CD8-positive, alpha-beta memory T cell (primary cell): ENCODE results near the gene RBBP5. TPM values are rescaled to one million over a fixed set of nuclear protein-coding genes. Genes with fewer than 3 reads are reported as not detected.

Source experiments
- CTCF ChIA-PET: fragments of 350-600 bp; sonication (Branson Sonifier 250); formaldehyde crosslinking; loops from one replicate; lab custom pipeline; 2021; ENCODE audit warnings: antibody characterized with exemption; lab: Charles Lee
- POLR2A ChIA-PET: fragments of 350-600 bp; sonication (Branson Sonifier 250); formaldehyde crosslinking; loops from one replicate; lab custom pipeline; 2021; ENCODE audit warnings: antibody characterized with exemption; lab: Charles Lee
- DNase-seq, 5 donors: peaks; one replicate each; pipeline versions ENCODE4 v3.0.0 to v3.0.0-alpha.2; 2020 to 2022; ENCODE audit warnings: mixed read lengths in 1 of 5
- H3K27ac ChIP-seq: one replicate; pipeline ENCODE4 v1.7.0; 2013; ENCODE audit warnings: low read depth, mild to moderate bottlenecking, low read length, moderate library complexity
- H3K27me3 ChIP-seq: 2 replicates; pipeline ENCODE4 v1.7.0; 2013; ENCODE audit warnings: low read length, mild to moderate bottlenecking; ENCODE audit not compliant: insufficient read depth, poor library complexity, severe bottlenecking
- H3K36me3 ChIP-seq: 2 replicates; pipeline ENCODE4 v1.7.0; 2013; ENCODE audit warnings: mild to moderate bottlenecking, low read length, moderate library complexity; ENCODE audit not compliant: insufficient read depth
- H3K4me1 ChIP-seq: 2 replicates; pipeline ENCODE4 v1.7.0; 2013; ENCODE audit warnings: mild to moderate bottlenecking, low read length, moderate library complexity; ENCODE audit not compliant: insufficient read depth
- H3K4me3 ChIP-seq: 2 replicates; pipeline ENCODE4 v1.7.0; 2013; ENCODE audit warnings: mild to moderate bottlenecking, low read length
- H3K9me3 ChIP-seq: 2 replicates; pipeline ENCODE4 v1.7.0; 2013; ENCODE audit warnings: mild to moderate bottlenecking, low read length
- H3K27ac Mint-ChIP-seq, 8 donors: one replicate each; pipeline ENCODE4 v1.8.0; 2020 to 2021; ENCODE audit warnings: mixed read lengths in 8 of 8, mild to moderate bottlenecking in 6 of 8, inconsistent platforms in 3 of 8, moderate library complexity in 3 of 8
- H3K27me3 Mint-ChIP-seq, 2 donors: one replicate each; pipeline ENCODE4 v1.8.0; 2020 to 2021; ENCODE audit warnings: mixed read lengths in 2 of 2, mild to moderate bottlenecking in 1 of 2, moderate library complexity in 1 of 2
- H3K36me3 Mint-ChIP-seq, 3 donors: one replicate each; pipeline ENCODE4 v1.8.0; 2020 to 2021; ENCODE audit warnings: mixed read lengths in 3 of 3, inconsistent platforms in 1 of 3, mild to moderate bottlenecking in 1 of 3
- H3K4me1 Mint-ChIP-seq, 3 donors: one replicate each; pipeline ENCODE4 v1.8.0; 2020 to 2021; ENCODE audit warnings: mixed read lengths in 3 of 3, inconsistent platforms in 1 of 3, mild to moderate bottlenecking in 1 of 3
- H3K4me3 Mint-ChIP-seq, 7 donors: one replicate each; pipeline ENCODE4 v1.8.0; 2020 to 2021; ENCODE audit warnings: mixed read lengths in 7 of 7, mild to moderate bottlenecking in 6 of 7, moderate library complexity in 4 of 7, inconsistent platforms in 2 of 7
- H3K9me3 Mint-ChIP-seq, 5 donors: one replicate each; pipeline ENCODE4 v1.8.0; 2020 to 2022; ENCODE audit warnings: mixed read lengths in 5 of 5, mild to moderate bottlenecking in 3 of 5, moderate library complexity in 2 of 5, inconsistent platforms in 1 of 5
- polyA plus RNA-seq: library from polyadenylated mRNA; unstranded; fragments of 300-500 nt; fragmentation: Illumina TruSeq; gene quantifications from one replicate; pipeline ENCODE4 v1.2.3, GENCODE V29; 2021
- total RNA-seq, 2 experiments: library from RNA; stranded (reverse); gene quantifications; one replicate each; pipeline ENCODE4 v1.2.3, GENCODE V29; 2021

The RBBP5 gene
- total and polyA plus RNA-seq, 3 experiments from 2014 or later, result 20.8 to 30.8 (median 27.5) TPM

DNA sequence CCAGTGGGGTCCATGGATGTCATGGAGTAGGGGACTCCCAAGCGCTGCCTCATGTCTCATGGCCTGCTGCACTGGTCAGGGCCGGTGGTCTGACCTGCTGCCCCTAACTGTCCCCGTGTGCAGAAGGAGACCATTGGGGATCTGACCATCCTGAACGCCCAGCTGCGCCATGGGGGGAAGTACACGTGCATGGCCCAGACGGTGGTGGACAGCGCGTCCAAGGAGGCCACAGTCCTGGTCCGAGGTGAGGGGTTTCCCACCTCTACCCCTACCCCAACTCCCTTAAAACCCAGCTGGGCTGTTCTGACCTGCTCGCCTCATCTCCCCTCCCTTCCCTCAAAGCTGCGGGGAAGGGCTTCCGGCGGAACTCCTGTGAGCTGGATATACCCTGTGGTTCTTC lies 56.1 kb downstream of the RBBP5 start:
- Mint-ChIP-seq H3K36me3 (no peaks in the 10 kb centered on the region), H3K4me1 (no peaks in the 10 kb centered on the region), H3K4me3 (peak overlapping the region in 1 of 7 donors; percentile 44), H3K27ac (no peak overlapping the region), H3K27me3 (no peaks in the 10 kb centered on the region), H3K9me3 (no peaks in the 10 kb centered on the region)
- POLR2A ChIA-PET, result no interaction called here
- no peaks in the 10 kb centered on the region for H3K9me3 ChIP-seq
- H3K4me3 ChIP-seq, result no peak overlapping the region
- H3K27me3 ChIP-seq, result no peaks in the 10 kb centered on the region
- H3K27ac ChIP-seq, result no peak overlapping the region
- no peak for DNase-seq
- H3K36me3 ChIP-seq, result no peaks in the 10 kb centered on the region
- no peaks in the 10 kb centered on the region for H3K4me1 ChIP-seq
- CTCF ChIA-PET, result no interaction called here

DNA sequence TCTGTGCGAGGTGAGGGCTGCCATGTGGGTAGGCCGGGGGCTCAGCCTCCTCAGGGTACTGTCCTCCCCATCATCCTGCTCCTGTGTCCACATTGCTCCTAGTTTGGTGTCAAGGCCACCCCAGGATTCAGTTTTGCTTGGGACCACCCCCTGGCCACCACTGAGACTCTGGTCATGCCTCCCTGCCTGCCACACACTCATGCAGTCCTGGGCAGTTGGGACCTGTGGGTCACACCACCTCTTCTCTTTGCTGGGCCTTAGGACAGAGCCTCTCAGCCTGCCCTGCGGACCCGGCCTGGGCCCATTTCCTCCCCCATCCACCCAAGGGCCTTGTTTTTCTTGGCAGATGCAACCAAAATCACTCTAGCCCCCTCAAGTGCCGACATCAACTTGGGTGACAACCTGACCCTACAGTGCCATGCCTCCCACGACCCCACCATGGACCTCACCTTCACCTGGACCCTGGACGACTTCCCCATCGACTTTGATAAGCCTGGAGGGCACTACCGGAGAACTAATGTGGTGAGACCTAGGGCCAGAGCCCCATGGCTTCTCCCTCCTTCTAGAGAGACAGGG lies 56.9 kb downstream of the RBBP5 start:
- no peak overlapping the region for H3K4me3 ChIP-seq
- ChIA-PET CTCF (no interaction called here), POLR2A (no interaction called here)
- H3K9me3 ChIP-seq, result no peaks in the 10 kb centered on the region
- no peaks in the 10 kb centered on the region for H3K36me3 Mint-ChIP-seq
- H3K36me3 ChIP-seq, result no peaks in the 10 kb centered on the region
- no peak overlapping the region for H3K27ac ChIP-seq
- H3K27ac Mint-ChIP-seq, result no peak overlapping the region
- H3K4me1 Mint-ChIP-seq, result no peaks in the 10 kb centered on the region
- DNase-seq, result peak in 1 of 5 donors; percentile 6
- no peaks in the 10 kb centered on the region for H3K9me3 Mint-ChIP-seq
- H3K27me3 Mint-ChIP-seq, result no peaks in the 10 kb centered on the region
- H3K4me1 ChIP-seq, result no peaks in the 10 kb centered on the region
- H3K4me3 Mint-ChIP-seq, result no peak overlapping the region
- H3K27me3 ChIP-seq, result no peaks in the 10 kb centered on the region

DNA sequence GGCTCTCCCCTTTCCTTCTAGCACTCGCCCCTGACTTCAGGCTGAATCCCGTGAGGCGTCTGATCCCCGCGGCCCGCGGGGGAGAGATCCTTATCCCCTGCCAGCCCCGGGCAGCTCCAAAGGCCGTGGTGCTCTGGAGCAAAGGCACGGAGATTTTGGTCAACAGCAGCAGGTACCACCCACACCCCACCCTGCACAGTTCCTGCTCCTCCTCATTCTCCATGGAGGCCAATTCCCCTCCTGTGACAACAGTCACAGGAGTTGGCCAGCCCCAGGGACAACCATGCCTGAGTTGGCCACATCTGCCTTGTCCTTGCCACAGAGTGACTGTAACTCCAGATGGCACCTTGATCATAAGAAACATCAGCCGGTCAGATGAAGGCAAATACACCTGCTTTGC lies 57.5 kb downstream of the RBBP5 start:
- Mint-ChIP-seq H3K36me3 (no peaks in the 10 kb centered on the region), H3K4me1 (no peaks in the 10 kb centered on the region), H3K27ac (peak overlapping the region in 1 of 8 donors; percentile 56), H3K9me3 (no peaks in the 10 kb centered on the region), H3K4me3 (no peak overlapping the region), H3K27me3 (no peaks in the 10 kb centered on the region)
- no peak overlapping the region for H3K4me3 ChIP-seq
- ChIA-PET POLR2A (no interaction called here), CTCF (no interaction called here)
- peak in 1 of 5 donors; percentile 24 for DNase-seq
- no peaks in the 10 kb centered on the region for H3K36me3 ChIP-seq
- no peak overlapping the region for H3K27ac ChIP-seq
- no peaks in the 10 kb centered on the region for H3K9me3 ChIP-seq
- H3K4me1 ChIP-seq, result no peaks in the 10 kb centered on the region
- no peaks in the 10 kb centered on the region for H3K27me3 ChIP-seq

DNA sequence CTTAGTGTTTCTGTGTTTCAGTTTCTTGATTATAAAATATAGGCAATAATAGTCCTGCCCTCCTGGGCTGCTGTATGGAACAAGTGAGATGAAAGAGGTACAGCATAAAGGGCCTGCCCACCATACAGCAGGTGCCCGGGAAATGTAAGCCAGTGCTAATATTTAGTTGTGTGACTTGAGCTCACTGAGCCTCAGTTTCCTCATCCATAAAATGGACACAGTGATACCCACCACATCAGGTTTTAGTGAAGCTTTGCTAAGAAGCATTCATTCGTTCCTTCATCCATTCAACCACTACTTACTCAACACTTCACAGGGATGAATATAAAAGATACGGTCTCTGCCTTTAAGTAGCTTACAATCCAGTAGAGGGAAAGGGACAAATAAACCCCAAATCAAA lies 58.9 kb downstream of the RBBP5 start:
- Histone ChIP-seq H3K27ac (no peak overlapping the region), H3K4me3 (no peak overlapping the region), H3K9me3 (no peaks in the 10 kb centered on the region), H3K4me1 (no peaks in the 10 kb centered on the region), H3K36me3 (no peaks in the 10 kb centered on the region), H3K27me3 (no peaks in the 10 kb centered on the region)
- no peak for DNase-seq
- no peak overlapping the region for H3K27ac Mint-ChIP-seq
- H3K36me3 Mint-ChIP-seq, result no peaks in the 10 kb centered on the region
- no peaks in the 10 kb centered on the region for H3K27me3 Mint-ChIP-seq
- ChIA-PET CTCF (interaction anchor here (0.8 to 2.3 kb wide), 3 partner anchors 9 to 65 kb away, joined by 3 to 12 read pairs (median 4); no protein-coding TSS in a partner anchor), POLR2A (no interaction called here)
- no peaks in the 10 kb centered on the region for H3K4me1 Mint-ChIP-seq
- no peaks in the 10 kb centered on the region for H3K9me3 Mint-ChIP-seq
- H3K4me3 Mint-ChIP-seq, result no peak overlapping the region

DNA sequence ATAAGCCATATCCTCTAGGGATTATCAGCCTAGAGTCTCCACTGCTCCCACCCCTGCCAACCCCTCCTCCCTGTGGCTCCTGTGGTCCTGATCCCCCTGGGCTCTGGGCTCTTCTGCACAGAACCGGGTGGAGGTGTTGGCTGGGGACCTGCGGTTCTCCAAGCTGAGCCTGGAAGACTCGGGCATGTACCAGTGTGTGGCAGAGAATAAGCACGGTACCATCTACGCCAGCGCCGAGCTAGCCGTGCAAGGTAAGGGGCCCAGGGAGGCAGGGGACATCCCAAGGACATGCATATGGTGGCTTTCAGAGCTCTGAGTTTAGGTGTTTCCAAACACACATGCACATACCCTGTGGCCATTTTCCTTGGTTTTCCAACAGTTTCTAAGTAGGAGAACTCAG lies 59.5 kb downstream of the RBBP5 start:
- Histone ChIP-seq H3K9me3 (no peaks in the 10 kb centered on the region), H3K4me1 (no peaks in the 10 kb centered on the region), H3K36me3 (no peaks in the 10 kb centered on the region), H3K27me3 (no peaks in the 10 kb centered on the region), H3K4me3 (no peak overlapping the region), H3K27ac (no peak overlapping the region)
- Mint-ChIP-seq H3K4me3 (no peak overlapping the region), H3K27me3 (no peaks in the 10 kb centered on the region), H3K4me1 (no peaks in the 10 kb centered on the region), H3K27ac (no peak overlapping the region), H3K9me3 (no peaks in the 10 kb centered on the region), H3K36me3 (no peaks in the 10 kb centered on the region)
- peak in 1 of 5 donors; percentile 21 for DNase-seq
- ChIA-PET CTCF (interaction anchor here (0.8 to 2.3 kb wide), 8 partner anchors 9 to 193 kb away, joined by 3 to 12 read pairs (median 4); no protein-coding TSS in a partner anchor), POLR2A (no interaction called here)

DNA sequence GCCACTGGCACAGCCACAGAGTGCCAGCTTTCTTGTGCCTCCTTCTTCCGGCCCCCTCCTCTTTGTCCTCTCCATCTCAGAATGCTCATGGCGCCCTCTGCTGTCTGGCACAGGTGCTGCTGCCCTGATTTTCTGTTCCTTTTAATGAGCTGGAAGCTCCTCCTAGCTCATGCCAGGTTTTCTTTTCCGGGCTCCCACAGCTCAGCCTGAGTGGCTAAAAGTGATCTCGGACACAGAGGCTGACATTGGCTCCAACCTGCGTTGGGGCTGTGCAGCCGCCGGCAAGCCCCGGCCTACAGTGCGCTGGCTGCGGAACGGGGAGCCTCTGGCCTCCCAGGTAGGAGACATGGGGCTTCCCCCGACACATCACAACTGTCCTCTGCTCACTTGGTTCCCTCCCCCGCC lies 60.1 kb downstream of the RBBP5 start:
- ChIA-PET POLR2A (no interaction called here), CTCF (interaction anchor here (0.7 to 2.3 kb wide), 10 partner anchors 10 to 194 kb away, joined by 3 to 12 read pairs (median 4); no protein-coding TSS in a partner anchor)
- Mint-ChIP-seq H3K9me3 (no peaks in the 10 kb centered on the region), H3K4me3 (no peak overlapping the region), H3K27ac (no peak overlapping the region), H3K4me1 (no peaks in the 10 kb centered on the region), H3K27me3 (no peaks in the 10 kb centered on the region), H3K36me3 (no peaks in the 10 kb centered on the region)
- no peaks in the 10 kb centered on the region for H3K36me3 ChIP-seq
- H3K4me1 ChIP-seq, result no peaks in the 10 kb centered on the region
- no peaks in the 10 kb centered on the region for H3K27me3 ChIP-seq
- H3K4me3 ChIP-seq, result no peak overlapping the region
- DNase-seq, result peak; percentile 27 to 68 (median 30)
- no peak overlapping the region for H3K27ac ChIP-seq
- no peaks in the 10 kb centered on the region for H3K9me3 ChIP-seq

DNA sequence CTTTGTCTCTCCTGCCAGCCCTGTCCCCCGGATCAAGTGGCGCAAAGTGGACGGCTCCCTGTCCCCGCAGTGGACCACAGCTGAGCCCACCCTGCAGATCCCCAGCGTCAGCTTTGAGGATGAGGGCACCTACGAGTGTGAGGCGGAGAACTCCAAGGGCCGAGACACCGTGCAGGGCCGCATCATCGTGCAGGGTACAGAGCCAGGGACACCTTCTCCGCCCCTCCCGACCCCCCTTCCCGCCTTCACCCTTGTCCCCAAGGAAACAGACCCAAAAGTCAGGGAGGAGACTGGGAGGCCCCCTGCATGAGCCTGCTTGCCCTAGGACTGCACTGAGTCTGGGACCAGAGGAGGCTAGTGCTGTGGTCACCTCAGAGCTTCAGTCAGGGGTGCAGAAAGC lies 60.6 kb downstream of the RBBP5 start:
- Histone ChIP-seq H3K9me3 (no peaks in the 10 kb centered on the region), H3K27ac (no peak overlapping the region), H3K27me3 (no peaks in the 10 kb centered on the region), H3K36me3 (no peaks in the 10 kb centered on the region), H3K4me3 (no peak overlapping the region), H3K4me1 (no peaks in the 10 kb centered on the region)
- ChIA-PET CTCF (interaction anchor here (0.7 to 2.3 kb wide), 10 partner anchors 10 to 194 kb away, joined by 3 to 12 read pairs (median 4); no protein-coding TSS in a partner anchor), POLR2A (no interaction called here)
- DNase-seq, result peak in 1 of 5 donors; percentile 30
- Mint-ChIP-seq H3K27me3 (no peaks in the 10 kb centered on the region), H3K27ac (no peak overlapping the region), H3K4me1 (no peaks in the 10 kb centered on the region), H3K9me3 (no peaks in the 10 kb centered on the region), H3K36me3 (no peaks in the 10 kb centered on the region), H3K4me3 (no peak overlapping the region)

DNA sequence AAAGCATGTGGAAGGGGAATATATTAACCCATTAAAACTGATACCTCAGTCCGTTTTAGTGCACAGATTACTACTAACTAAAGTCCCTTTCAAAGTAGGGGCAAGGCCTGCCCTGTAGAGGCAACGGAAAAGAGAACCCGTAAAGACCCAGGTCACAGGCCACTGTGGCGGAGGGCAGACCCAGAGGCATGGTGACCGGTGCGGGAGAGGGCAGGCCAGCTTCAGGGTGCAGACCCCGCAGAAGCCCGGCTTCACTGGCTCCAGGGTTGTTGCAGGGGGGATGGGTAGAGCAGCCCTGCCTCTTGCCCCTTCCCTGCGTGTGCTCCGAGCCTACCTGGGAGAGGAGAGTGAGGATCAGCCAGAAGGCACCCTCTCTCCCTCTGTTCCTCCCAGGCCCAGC lies 61.0 kb downstream of the RBBP5 start:
- Mint-ChIP-seq H3K27me3 (peaks cover 0 to 2% of the 10 kb centered on the region in 2 donors), H3K4me3 (no peak overlapping the region), H3K27ac (no peak overlapping the region), H3K9me3 (no peaks in the 10 kb centered on the region), H3K4me1 (no peaks in the 10 kb centered on the region), H3K36me3 (no peaks in the 10 kb centered on the region)
- Histone ChIP-seq H3K27me3 (no peaks in the 10 kb centered on the region), H3K4me3 (no peak overlapping the region), H3K4me1 (no peaks in the 10 kb centered on the region), H3K27ac (no peak overlapping the region), H3K9me3 (no peaks in the 10 kb centered on the region), H3K36me3 (no peaks in the 10 kb centered on the region)
- DNase-seq, result no peak
- CTCF ChIA-PET, result interaction anchor here (1.5 to 2.0 kb wide), 3 partner anchors 20 to 195 kb away, joined by 3 to 7 read pairs (median 4); no protein-coding TSS in a partner anchor
- POLR2A ChIA-PET, result no interaction called here
